WTC11 (cell line): ENCODE results near the gene CDH12.

ENCODE experiments used
- ZNF423 ChIP-seq: fragments of 250-450 bp; sonication (Bioruptor Pico); IDR thresholded peaks from 2 replicates; pipeline ENCODE4 v2.1.2; 2022; ENCODE audit warnings: mild to moderate bottlenecking, moderate library complexity
- TF ChIP-seq, protein P1 (sequence below): fragments of 200-600 bp; IDR thresholded peaks from 2 replicates; pipeline ENCODE4 v1.8.0; 2022; ENCODE audit warnings: antibody characterized with exemption

- TF ChIP-seq, protein P1, sequence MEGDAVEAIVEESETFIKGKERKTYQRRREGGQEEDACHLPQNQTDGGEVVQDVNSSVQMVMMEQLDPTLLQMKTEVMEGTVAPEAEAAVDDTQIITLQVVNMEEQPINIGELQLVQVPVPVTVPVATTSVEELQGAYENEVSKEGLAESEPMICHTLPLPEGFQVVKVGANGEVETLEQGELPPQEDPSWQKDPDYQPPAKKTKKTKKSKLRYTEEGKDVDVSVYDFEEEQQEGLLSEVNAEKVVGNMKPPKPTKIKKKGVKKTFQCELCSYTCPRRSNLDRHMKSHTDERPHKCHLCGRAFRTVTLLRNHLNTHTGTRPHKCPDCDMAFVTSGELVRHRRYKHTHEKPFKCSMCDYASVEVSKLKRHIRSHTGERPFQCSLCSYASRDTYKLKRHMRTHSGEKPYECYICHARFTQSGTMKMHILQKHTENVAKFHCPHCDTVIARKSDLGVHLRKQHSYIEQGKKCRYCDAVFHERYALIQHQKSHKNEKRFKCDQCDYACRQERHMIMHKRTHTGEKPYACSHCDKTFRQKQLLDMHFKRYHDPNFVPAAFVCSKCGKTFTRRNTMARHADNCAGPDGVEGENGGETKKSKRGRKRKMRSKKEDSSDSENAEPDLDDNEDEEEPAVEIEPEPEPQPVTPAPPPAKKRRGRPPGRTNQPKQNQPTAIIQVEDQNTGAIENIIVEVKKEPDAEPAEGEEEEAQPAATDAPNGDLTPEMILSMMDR = no peak
- no peak for TF ChIP-seq ZNF423 (CRISPR knock-in tag)
Observed at GRCh38 chr5:22764736-22765135, 88.4 kb downstream of the CDH12 start.
